Measurements from ENCODE around the gene RIOK2. TPM values are rescaled to one million over a fixed set of nuclear protein-coding genes. Genes with fewer than 3 reads are reported as not detected.

RIOK2 gene
- total RNA-seq, 1 experiment from 2014 or later = 45.7 TPM

- Mint-ChIP-seq H3K36me3 (ENCODE audit: insufficient read depth, unreplicated experiment) (no peaks in the 10 kb centered on the region), H3K4me1 (ENCODE audit: insufficient read depth, unreplicated experiment) (no peaks in the 10 kb centered on the region), H3K27ac (ENCODE audit: low read depth, unreplicated experiment) (no peak overlapping the region), H3K4me3 (ENCODE audit: unreplicated experiment) (no peak overlapping the region), H3K9me3 (ENCODE audit: unreplicated experiment) (no peaks in the 10 kb centered on the region), H3K27me3 (ENCODE audit: insufficient read depth, unreplicated experiment) (peaks cover 30% of the 10 kb centered on the region)
- ChIA-PET CTCF (interaction anchor here (0.6 kb wide), 1 partner anchor 10 kb away, joined by 3 read pairs; no protein-coding TSS in a partner anchor), POLR2A (no interaction called here)
- intact Hi-C loops (cut with micrococcal nuclease) = no loop called here
- BruUV-seq (replicated peaks) = no TSS peak
- no peak for TF ChIP-seq CTCF (IDR thresholded peaks at IDR 0.05; ENCODE audit: unreplicated experiment)
- no peak for DNase-seq (ENCODE audit: unreplicated experiment)
These were observed 48.4 kb downstream of the RIOK2 start for GRCh38 chr5:97134634-97135033.

GRCh38 chr5:97133101-97133500 lies 49.9 kb downstream of the RIOK2 start:
- H3K4me3 Mint-ChIP-seq (ENCODE audit: unreplicated experiment) = no peak overlapping the region
- BruUV-seq (replicated peaks) = no TSS peak
- TF ChIP-seq CTCF (IDR thresholded peaks at IDR 0.05; ENCODE audit: unreplicated experiment) = no peak
- DNase-seq (ENCODE audit: unreplicated experiment) = no peak
- CTCF ChIA-PET = interaction anchor here (0.7 to 1.5 kb wide), 3 partner anchors 9 to 391 kb away, joined by 3 to 4 read pairs (median 3); partner anchors contain the start of gene LIX1
- no peak overlapping the region for H3K27ac Mint-ChIP-seq (ENCODE audit: low read depth, unreplicated experiment)
- H3K36me3 Mint-ChIP-seq (ENCODE audit: insufficient read depth, unreplicated experiment) = no peaks in the 10 kb centered on the region
- POLR2A ChIA-PET = no interaction called here
- peaks cover 14% of the 10 kb centered on the region for H3K27me3 Mint-ChIP-seq (ENCODE audit: insufficient read depth, unreplicated experiment)
- H3K4me1 Mint-ChIP-seq (ENCODE audit: insufficient read depth, unreplicated experiment) = no peaks in the 10 kb centered on the region
- no peaks in the 10 kb centered on the region for H3K9me3 Mint-ChIP-seq (ENCODE audit: unreplicated experiment)
- intact Hi-C loops (cut with micrococcal nuclease) = no loop called here

DNA sequence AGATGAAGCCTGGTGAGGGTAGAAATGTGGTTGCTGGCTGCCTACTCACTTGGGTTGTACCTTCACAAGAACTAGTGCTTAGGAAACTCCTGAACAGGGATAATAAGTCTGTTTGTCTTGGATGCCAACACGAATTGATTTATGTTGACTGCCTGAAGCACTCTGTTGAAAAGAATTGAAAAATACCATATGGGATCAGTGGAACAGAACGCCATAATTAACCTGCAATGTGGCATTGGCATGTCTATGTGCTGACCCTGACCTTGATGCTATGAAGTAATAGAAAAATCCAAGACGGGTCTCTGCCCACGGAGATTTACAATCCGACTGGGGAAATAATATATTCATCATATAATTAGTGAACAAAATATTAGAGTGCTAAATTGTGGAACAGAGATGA lies 51.1 kb downstream of the RIOK2 start:
- Mint-ChIP-seq H3K9me3 (ENCODE audit: unreplicated experiment) (no peaks in the 10 kb centered on the region), H3K27me3 (ENCODE audit: insufficient read depth, unreplicated experiment) (peaks cover 13% of the 10 kb centered on the region), H3K27ac (ENCODE audit: low read depth, unreplicated experiment) (no peak overlapping the region), H3K36me3 (ENCODE audit: insufficient read depth, unreplicated experiment) (no peaks in the 10 kb centered on the region), H3K4me3 (ENCODE audit: unreplicated experiment) (no peak overlapping the region), H3K4me1 (ENCODE audit: insufficient read depth, unreplicated experiment) (no peaks in the 10 kb centered on the region)
- intact Hi-C loops (cut with micrococcal nuclease) = no loop called here
- no TSS peak for BruUV-seq (replicated peaks)
- no peak for DNase-seq (ENCODE audit: unreplicated experiment)
- ChIA-PET CTCF (interaction anchor here (1.5 kb wide), 1 partner anchor 30 kb away, joined by 4 read pairs; no protein-coding TSS in a partner anchor), POLR2A (interaction anchor here (0.7 kb wide), 1 partner anchor 166 kb away, joined by 3 read pairs; no protein-coding TSS in a partner anchor)
- TF ChIP-seq CTCF (IDR thresholded peaks at IDR 0.05; ENCODE audit: unreplicated experiment) = no peak

- no peaks in the 10 kb centered on the region for H3K9me3 Mint-ChIP-seq (ENCODE audit: unreplicated experiment)
- POLR2A ChIA-PET = no interaction called here
- H3K4me1 Mint-ChIP-seq (ENCODE audit: insufficient read depth, unreplicated experiment) = no peaks in the 10 kb centered on the region
- BruUV-seq (replicated peaks) = no TSS peak
- no peak for DNase-seq (ENCODE audit: unreplicated experiment)
- no peaks in the 10 kb centered on the region for H3K36me3 Mint-ChIP-seq (ENCODE audit: insufficient read depth, unreplicated experiment)
- no peak overlapping the region for H3K27ac Mint-ChIP-seq (ENCODE audit: low read depth, unreplicated experiment)
- H3K27me3 Mint-ChIP-seq (ENCODE audit: insufficient read depth, unreplicated experiment) = peaks cover 8% of the 10 kb centered on the region
- CTCF ChIA-PET = interaction anchor here (0.9 to 1.5 kb wide), 3 partner anchors 10 to 30 kb away, joined by 3 to 9 read pairs (median 4); partner anchors contain the start of gene LIX1
- no peak for TF ChIP-seq CTCF (IDR thresholded peaks at IDR 0.05; ENCODE audit: unreplicated experiment)
- H3K4me3 Mint-ChIP-seq (ENCODE audit: unreplicated experiment) = no peak overlapping the region
- intact Hi-C loops (cut with micrococcal nuclease) = no loop called here
These were observed 51.8 kb downstream of the RIOK2 start for GRCh38 chr5:97131139-97131710.

All from MCF 10A (cell line).